OCI-M2 (cell line): Measurements from ENCODE around the gene TPRN.

Experiments used
- DNase-seq: peaks from one replicate; lab custom pipeline; 2025; ENCODE audit not compliant: unreplicated experiment; lab: John Stamatoyannopoulos, UW

TPRN gene

GRCh38 chr9:137226338-137227053, 26.0 kb upstream of the TPRN start:
- no peak for DNase-seq

GRCh38 chr9:137225699-137226331, 25.3 kb upstream of the TPRN start:
- no peak for DNase-seq

- DNase-seq = no peak
Measured at GRCh38 chr9:137224830-137225694, 24.5 kb upstream of the TPRN start, which contains the start of gene CYSRT1. CYSRT1 (plus strand) TSS chr9:137225174; CDS start chr9:137225622, 448 bp downstream.

- peak; percentile 82 for DNase-seq
Measured at GRCh38 chr9:137223078-137223970, 22.8 kb upstream of the TPRN start.

- DNase-seq = no peak
Measured at GRCh38 chr9:137222190-137223077, 21.9 kb upstream of the TPRN start, which contains the start of gene RNF208. RNF208 (minus strand) TSS chr9:137222240; CDS start chr9:137221212, 1,028 bp downstream.

- DNase-seq = no peak
Measured at GRCh38 chr9:137221506-137222111, 21.1 kb upstream of the TPRN start.

GRCh38 chr9:137221095-137221505, 20.6 kb upstream of the TPRN start:
- DNase-seq = no peak

GRCh38 chr9:137220317-137221094, 20.0 kb upstream of the TPRN start:
- no peak for DNase-seq

- no peak for DNase-seq
Measured at GRCh38 chr9:137219757-137220316, 19.3 kb upstream of the TPRN start.

GRCh38 chr9:137218754-137219271, 18.3 kb upstream of the TPRN start:
- DNase-seq = peak; percentile 5

GRCh38 chr9:137218212-137218753, 17.7 kb upstream of the TPRN start:
- DNase-seq = no peak

GRCh38 chr9:137217276-137218211, 17.0 kb upstream of the TPRN start:
- DNase-seq = no peak

- no peak for DNase-seq
Measured at GRCh38 chr9:137216188-137216965, 15.8 kb upstream of the TPRN start.

GRCh38 chr9:137215196-137215986, 14.8 kb upstream of the TPRN start:
- DNase-seq = no peak

GRCh38 chr9:137214620-137215019, 14.1 kb upstream of the TPRN start:
- DNase-seq = no peak
